T-cell (primary cell): ENCODE measurements around the gene IP6K1. TPM values are rescaled to one million over a fixed set of nuclear protein-coding genes. Genes with fewer than 3 reads are reported as not detected.
A peak's percentile ranks its signal among the peaks of the same experiment; 100 is the strongest.

Experiments used
- ATAC-seq, 4 experiments: fragments of 200-7000 bp in 3 of 4; fragments of 150-1000 bp in 1 of 4; cut with Tn5 transposase; replicated peaks in 1 of 4; 1 replicate in 3 of 4; 2 replicates in 1 of 4; pipeline ENCODE4 v1.10.0; 2021; ENCODE audit warnings: moderate library complexity in 3 of 4, mild to moderate bottlenecking in 2 of 4, moderate number of reproducible peaks in 1 of 4
- CTCF ChIA-PET, 2 donors: fragments of 300-600 bp; sonication (Branson Sonifier 250); formaldehyde crosslinking; loops; one replicate each; lab custom pipeline; 2022; ENCODE audit warnings: antibody characterized with exemption in 2 of 2; lab: Charles Lee
- POLR2A ChIA-PET, 2 donors: fragments of 300-600 bp; sonication (Branson Sonifier 250); formaldehyde crosslinking; loops; one replicate each; lab custom pipeline; 2022; ENCODE audit warnings: antibody characterized with exemption in 2 of 2; lab: Charles Lee
- DNase-seq, 35 experiments: peaks; one replicate each; pipeline versions ENCODE4 v3.0.0 to v3.0.0-alpha.2; 2013 to 2023
- H3K27ac ChIP-seq: one replicate; pipeline ENCODE4 v1.5.1; 2013; ENCODE audit warnings: low read length
- H3K27me3 ChIP-seq, 2 experiments: replicated peaks in 1 of 2; 1 replicate in 1 of 2; 2 replicates in 1 of 2; pipeline versions ENCODE4 v1.6.1 to v1.7.0; 2013; ENCODE audit warnings: low read length in 1 of 2, mixed read lengths in 1 of 2; ENCODE audit not compliant: control insufficient read depth in 2 of 2, insufficient read depth in 2 of 2; ENCODE audit errors: extremely low read depth in 1 of 2
- H3K36me3 ChIP-seq, 2 donors: 1 replicate in 1 of 2; 2 replicates in 1 of 2; pipeline versions ENCODE4 v1.6.1 to v1.7.0; 2013; ENCODE audit warnings: low read length in 1 of 2; ENCODE audit not compliant: control insufficient read depth in 2 of 2, insufficient read depth in 1 of 2; ENCODE audit errors: extremely low read depth in 1 of 2
- H3K4me1 ChIP-seq, 2 experiments: 1 replicate in 1 of 2; 2 replicates in 1 of 2; pipeline versions ENCODE4 v1.6.1 to v1.7.0; 2013; ENCODE audit warnings: low read length in 2 of 2, mixed read lengths in 1 of 2; ENCODE audit not compliant: insufficient read depth in 2 of 2, control insufficient read depth in 1 of 2; ENCODE audit errors: extremely low read depth in 1 of 2
- H3K4me3 ChIP-seq, 2 donors: 1 replicate in 1 of 2; 2 replicates in 1 of 2; pipeline versions ENCODE4 v1.5.1 to v1.7.0; 2013; ENCODE audit warnings: mild to moderate bottlenecking in 2 of 2, low read length in 1 of 2, moderate library complexity in 1 of 2; ENCODE audit not compliant: control insufficient read depth in 1 of 2; ENCODE audit errors: extremely low read depth in 1 of 2
- H3K9me3 ChIP-seq: 2 replicates; pipeline ENCODE4 v1.7.0; 2013
- H3K27ac Mint-ChIP-seq, 2 donors: one replicate each; pipeline ENCODE4 v1.8.0; 2020 to 2021; ENCODE audit warnings: mild to moderate bottlenecking in 2 of 2, mixed read lengths in 2 of 2
- H3K27me3 Mint-ChIP-seq, 2 donors: one replicate each; pipeline ENCODE4 v1.8.0; 2021 to 2022; ENCODE audit warnings: mixed read lengths in 2 of 2
- H3K36me3 Mint-ChIP-seq: one replicate; pipeline ENCODE4 v1.8.0; 2021; ENCODE audit warnings: mixed read lengths
- H3K4me1 Mint-ChIP-seq, 3 donors: one replicate each; pipeline ENCODE4 v1.8.0; 2020 to 2022; ENCODE audit warnings: mixed read lengths in 3 of 3, mild to moderate bottlenecking in 1 of 3
- H3K4me3 Mint-ChIP-seq, 3 donors: one replicate each; pipeline ENCODE4 v1.8.0; 2020 to 2022; ENCODE audit warnings: mild to moderate bottlenecking in 3 of 3, mixed read lengths in 3 of 3, moderate library complexity in 3 of 3
- H3K9me3 Mint-ChIP-seq, 3 donors: one replicate each; pipeline ENCODE4 v1.8.0; 2020 to 2022; ENCODE audit warnings: mixed read lengths in 3 of 3
- WGBS: methylation state at CpG from one replicate; pipeline ENCODE4 v1.1.5; 2013; ENCODE audit warnings: missing lambda C conversion rate; ENCODE audit not compliant: insufficient coverage; 5-methylcytosine and 5-hydroxymethylcytosine counted together
- total RNA-seq, 35 experiments: library from RNA in 6 of 35; stranded (reverse) in 6 of 35; fragments of 120-200 nt in 1 of 35; gene quantifications; one replicate each; pipeline versions ENCODE4 v1.2.1 to v1.2.4 and lab custom pipeline; 2013 to 2026

Gene IP6K1
- total RNA-seq, 5 donors from 2014 or later (not counting 1 experiment from before 2014, with no cell fraction given): 31.6 to 62.2 (median 57.0) TPM

DNA sequence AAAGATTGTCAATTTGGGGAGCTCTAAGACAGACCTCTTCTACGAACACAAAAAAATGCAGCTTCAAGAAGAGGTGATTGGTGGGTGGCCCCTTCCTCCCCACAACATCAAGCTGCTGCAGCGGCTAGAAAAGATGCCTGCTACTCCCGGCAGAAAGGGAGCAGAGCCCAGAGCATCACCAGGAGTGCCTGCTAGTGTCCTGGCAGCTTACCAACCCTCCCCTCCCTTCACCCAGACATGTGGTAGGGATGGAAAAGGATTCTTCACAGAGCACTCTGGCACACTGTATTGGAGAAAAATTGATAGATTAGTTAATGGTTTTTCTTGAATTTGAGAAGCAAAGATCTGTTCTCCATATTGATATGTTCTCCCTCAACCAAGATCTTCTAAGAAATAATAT is 10.8 kb downstream of the IP6K1 start:
- no peak overlapping the region for H3K27ac ChIP-seq
- DNase-seq: no peak
- peaks cover 4% of the 10 kb centered on the region in 2 experiments for H3K4me1 ChIP-seq
- no peaks in the 10 kb centered on the region for H3K9me3 Mint-ChIP-seq
- WGBS: no CpG with 5 or more reads among the region's 3 CpGs
- no peaks in the 10 kb centered on the region for H3K9me3 ChIP-seq
- no peak overlapping the region for H3K4me3 ChIP-seq
- no peaks in the 10 kb centered on the region for H3K27me3 Mint-ChIP-seq
- peaks cover 37 to 51% (median 49%) of the 10 kb centered on the region in 3 donors for H3K4me1 Mint-ChIP-seq
- no peak for ATAC-seq
- H3K36me3 ChIP-seq: peaks cover 6 to 16% of the 10 kb centered on the region in 2 donors
- H3K27ac Mint-ChIP-seq: no peak overlapping the region
- no peak overlapping the region for H3K4me3 Mint-ChIP-seq
- no peaks in the 10 kb centered on the region for H3K27me3 ChIP-seq
- H3K36me3 Mint-ChIP-seq: peaks cover 17% of the 10 kb centered on the region
- ChIA-PET POLR2A (no interaction called here), CTCF (no interaction called here)

GRCh38 chr3:49772703-49773102 is 13.6 kb downstream of the IP6K1 start:
- ChIA-PET POLR2A (no interaction called here), CTCF (interaction anchor here in 1 of 2 donors (0.7 kb wide), 1 partner anchor 478 kb away, joined by 4 read pairs; no protein-coding TSS in a partner anchor)
- H3K4me3 Mint-ChIP-seq: no peak overlapping the region
- H3K36me3 ChIP-seq: peaks cover 5 to 15% of the 10 kb centered on the region in 2 donors
- DNase-seq (peak in 1 of 35 experiments; percentile 3), ATAC-seq (no peak)
- H3K27me3 ChIP-seq: no peaks in the 10 kb centered on the region
- H3K9me3 Mint-ChIP-seq: no peaks in the 10 kb centered on the region
- H3K27ac Mint-ChIP-seq: no peak overlapping the region
- H3K27me3 Mint-ChIP-seq: no peaks in the 10 kb centered on the region
- no CpG with 5 or more reads among the region's 2 CpGs for WGBS
- no peak overlapping the region for H3K27ac ChIP-seq
- H3K4me3 ChIP-seq: no peak overlapping the region
- peaks cover 30 to 53% (median 50%) of the 10 kb centered on the region in 3 donors for H3K4me1 Mint-ChIP-seq
- H3K36me3 Mint-ChIP-seq: peaks cover 20% of the 10 kb centered on the region
- H3K4me1 ChIP-seq: peaks cover 0 to 3% of the 10 kb centered on the region in 2 experiments
- H3K9me3 ChIP-seq: no peaks in the 10 kb centered on the region

DNA sequence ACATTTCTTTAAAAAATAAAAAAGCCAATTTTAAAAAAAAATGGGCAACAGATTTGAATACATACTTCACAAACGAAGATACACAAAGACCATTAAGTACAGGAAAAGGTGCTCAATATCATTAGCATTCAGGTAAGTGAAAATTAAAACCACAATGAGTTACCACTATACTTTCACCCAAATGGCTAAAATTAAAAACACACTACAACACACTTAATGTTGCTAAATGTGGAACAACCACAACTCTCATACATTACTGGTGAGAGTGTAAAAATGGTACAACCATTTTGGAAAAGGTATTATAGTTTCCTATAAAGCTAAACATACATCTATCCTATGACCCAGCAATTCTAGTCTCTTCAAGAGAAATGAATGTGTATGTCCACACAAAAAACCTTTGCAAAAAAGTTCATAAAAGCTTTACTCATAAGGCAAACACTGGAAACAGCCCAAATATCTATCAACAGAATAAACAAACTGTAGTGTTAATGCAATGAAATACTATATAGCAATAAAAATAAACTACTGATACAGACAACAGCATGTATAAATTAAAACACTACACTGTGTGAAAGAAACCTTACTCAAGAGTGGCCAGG is 14.9 kb downstream of the IP6K1 start:
- Histone ChIP-seq H3K4me3 (no peak overlapping the region), H3K36me3 (peaks cover 3 to 13% of the 10 kb centered on the region in 2 donors), H3K4me1 (peaks cover 0 to 3% of the 10 kb centered on the region in 2 experiments), H3K27ac (no peak overlapping the region), H3K27me3 (no peaks in the 10 kb centered on the region), H3K9me3 (no peaks in the 10 kb centered on the region)
- Mint-ChIP-seq H3K36me3 (peaks cover 14% of the 10 kb centered on the region), H3K4me1 (peaks cover 24 to 47% (median 44%) of the 10 kb centered on the region in 3 donors), H3K27ac (no peak overlapping the region), H3K27me3 (no peaks in the 10 kb centered on the region), H3K4me3 (no peak overlapping the region), H3K9me3 (no peaks in the 10 kb centered on the region)
- no CpG with 5 or more reads among the region's 1 CpG for WGBS
- ChIA-PET POLR2A (interaction anchor here in 1 of 2 donors (0.7 kb wide), 1 partner anchor 23 kb away, joined by 3 read pairs; no protein-coding TSS in a partner anchor), CTCF (interaction anchor here in 1 of 2 donors (0.9 kb wide), 1 partner anchor 31 kb away, joined by 3 read pairs; no protein-coding TSS in a partner anchor)
- ATAC-seq (no peak), DNase-seq (no peak)

- ATAC-seq: no peak
- Mint-ChIP-seq H3K4me1 (peaks cover 17 to 45% (median 44%) of the 10 kb centered on the region in 3 donors), H3K27ac (no peak overlapping the region), H3K4me3 (no peak overlapping the region), H3K27me3 (no peaks in the 10 kb centered on the region), H3K36me3 (peaks cover 12% of the 10 kb centered on the region), H3K9me3 (no peaks in the 10 kb centered on the region)
- H3K27me3 ChIP-seq: no peaks in the 10 kb centered on the region
- H3K36me3 ChIP-seq: peaks cover 6 to 7% of the 10 kb centered on the region in 2 donors
- DNase-seq: no peak
- H3K9me3 ChIP-seq: no peaks in the 10 kb centered on the region
- H3K27ac ChIP-seq: no peak overlapping the region
- ChIA-PET CTCF (interaction anchor here in 1 of 2 donors (0.5 kb wide), 1 partner anchor 1981 kb away, joined by 3 read pairs; no protein-coding TSS in a partner anchor), POLR2A (no interaction called here)
- H3K4me1 ChIP-seq: peaks cover 0 to 3% of the 10 kb centered on the region in 2 experiments
- H3K4me3 ChIP-seq: no peak overlapping the region
Observed at GRCh38 chr3:49769926-49770325, 16.4 kb downstream of the IP6K1 start.

- POLR2A ChIA-PET: no interaction called here
- no peak overlapping the region for H3K4me3 Mint-ChIP-seq
- Histone ChIP-seq H3K9me3 (no peaks in the 10 kb centered on the region), H3K4me3 (no peak overlapping the region), H3K27ac (no peak overlapping the region), H3K36me3 (peaks cover 5 to 7% of the 10 kb centered on the region in 2 donors), H3K27me3 (no peaks in the 10 kb centered on the region), H3K4me1 (peaks cover 0 to 3% of the 10 kb centered on the region in 2 experiments)
- DNase-seq: no peak
- WGBS: no CpG with 5 or more reads among the region's 3 CpGs
- no peak overlapping the region for H3K27ac Mint-ChIP-seq
- peaks cover 17% of the 10 kb centered on the region for H3K36me3 Mint-ChIP-seq
- no peaks in the 10 kb centered on the region for H3K9me3 Mint-ChIP-seq
- CTCF ChIA-PET: interaction anchor here in 1 of 2 donors (0.5 to 1.0 kb wide), 2 partner anchors 14 to 1981 kb away, joined by 3 to 5 read pairs; no protein-coding TSS in a partner anchor
- no peaks in the 10 kb centered on the region for H3K27me3 Mint-ChIP-seq
- ATAC-seq: no peak
- peaks cover 16 to 45% (median 42%) of the 10 kb centered on the region in 3 donors for H3K4me1 Mint-ChIP-seq
Observed at GRCh38 chr3:49769286-49769915, 16.9 kb downstream of the IP6K1 start.

DNA sequence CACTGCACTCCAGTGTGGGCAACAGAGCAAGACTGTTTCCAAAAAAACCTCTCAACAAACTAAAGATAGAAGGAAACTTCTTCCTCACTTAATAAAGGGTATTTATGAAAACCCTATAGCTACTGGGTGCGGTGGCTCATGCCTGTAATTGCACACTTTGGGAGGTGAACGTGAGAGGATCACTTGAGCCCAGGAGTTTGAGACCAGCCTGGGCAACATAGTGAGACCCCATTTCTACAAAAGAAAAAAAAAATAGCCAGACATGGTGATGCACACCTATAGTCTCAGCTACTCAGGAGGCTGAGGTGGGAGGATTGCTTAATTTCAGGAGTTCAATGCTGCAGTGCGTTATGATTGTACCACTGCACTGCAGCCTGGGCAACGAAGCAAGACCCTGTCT is 22.4 kb downstream of the IP6K1 start:
- H3K27me3 ChIP-seq: no peaks in the 10 kb centered on the region
- ATAC-seq (no peak), DNase-seq (no peak)
- H3K9me3 ChIP-seq: no peaks in the 10 kb centered on the region
- H3K4me3 ChIP-seq: no peak overlapping the region
- WGBS: no CpG with 5 or more reads among the region's 4 CpGs
- no peak overlapping the region for H3K27ac Mint-ChIP-seq
- H3K27ac ChIP-seq: no peak overlapping the region
- ChIA-PET POLR2A (no interaction called here), CTCF (no interaction called here)
- no peaks in the 10 kb centered on the region for H3K27me3 Mint-ChIP-seq
- no peak overlapping the region for H3K4me3 Mint-ChIP-seq
- H3K36me3 ChIP-seq: peaks cover 2 to 7% of the 10 kb centered on the region in 2 donors
- no peaks in the 10 kb centered on the region for H3K9me3 Mint-ChIP-seq
- peaks cover 14% of the 10 kb centered on the region for H3K36me3 Mint-ChIP-seq
- peaks cover 19 to 24% (median 19%) of the 10 kb centered on the region in 3 donors for H3K4me1 Mint-ChIP-seq
- H3K4me1 ChIP-seq: no peaks in the 10 kb centered on the region
